Measurements from ENCODE around the gene SRRM4.
"Not testable (repeated sequence)": the region's sequence is repeated elsewhere in the genome, so short reads cannot be mapped to it uniquely, and the experiment has no call there.

SRRM4 gene

DNA sequence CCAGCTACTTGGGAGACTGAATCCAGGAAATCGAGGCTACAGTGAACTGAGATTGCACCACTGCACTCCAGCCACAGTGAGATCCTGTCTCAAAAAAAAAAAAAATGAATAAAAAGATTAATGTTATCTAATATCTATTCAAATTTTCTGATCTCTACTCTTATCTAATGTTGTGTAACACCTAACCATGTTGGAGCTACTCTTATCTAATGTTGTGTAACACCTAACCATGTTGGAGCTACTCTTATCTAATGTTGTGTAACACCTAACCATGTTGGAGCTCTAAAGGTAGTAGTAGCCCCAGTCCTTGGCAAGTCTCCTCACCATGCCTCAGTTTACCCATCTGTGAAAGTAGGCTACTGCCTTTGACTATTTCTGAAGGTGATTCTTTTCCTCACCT, 26.9 kb downstream of the SRRM4 start:
- H3K36me3 ChIP-seq (ENCODE audit: control insufficient read depth in 5 of 5, insufficient read depth in 5 of 5, low read length in 5 of 5); H3K4me1 ChIP-seq (ENCODE audit: control insufficient read depth in 5 of 5, insufficient read depth in 5 of 5, low read length in 5 of 5); H3K9ac ChIP-seq (ENCODE audit: low read length in 5 of 5); H3K27ac ChIP-seq (ENCODE audit: low read depth, low read length); H3K4me3 ChIP-seq (ENCODE audit: low read depth in 1 of 5, low read length in 5 of 5): not testable (repeated sequence)
- peaks cover 5 to 32% (median 26%) of the 10 kb centered on the region in 5 donors for H3K27me3 ChIP-seq (ENCODE audit: control insufficient read depth in 5 of 5, insufficient read depth in 4 of 5, low read length in 5 of 5)
- H3K9me3 ChIP-seq (ENCODE audit: control insufficient read depth in 5 of 5, low read length in 5 of 5), result peaks cover 5 to 17% (median 12%) of the 10 kb centered on the region in 5 donors

DNA sequence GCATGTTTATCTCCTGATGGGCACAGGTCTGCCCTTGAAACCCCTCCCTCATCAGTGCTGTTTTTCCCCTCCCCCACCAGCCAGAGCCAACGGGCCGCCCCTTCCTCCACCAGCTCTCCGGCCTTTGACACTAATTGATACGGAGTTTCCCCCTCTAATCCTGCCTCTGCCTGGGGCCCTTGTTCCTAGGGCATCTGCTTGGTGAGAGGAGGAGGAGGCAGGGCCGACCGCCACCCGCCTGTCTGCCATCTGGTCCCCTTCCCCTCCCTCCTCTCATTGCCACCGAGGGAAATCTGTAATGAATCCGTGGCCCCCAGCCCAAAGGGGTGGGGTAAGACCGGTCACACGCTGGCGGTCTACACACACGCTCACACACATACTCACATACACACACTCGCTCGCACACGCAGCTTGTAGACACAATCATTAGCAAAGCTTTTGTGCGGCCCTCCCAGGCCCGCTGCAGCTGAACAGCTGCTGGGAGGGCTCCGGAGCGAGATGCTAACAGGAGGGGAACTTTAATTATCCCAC, 27.4 kb downstream of the SRRM4 start:
- no peak overlapping the region for H3K9ac ChIP-seq (ENCODE audit: low read length in 5 of 5)
- no peak overlapping the region for H3K27ac ChIP-seq (ENCODE audit: low read depth, low read length)
- peaks cover 5 to 17% (median 12%) of the 10 kb centered on the region in 5 donors for H3K9me3 ChIP-seq (ENCODE audit: control insufficient read depth in 5 of 5, low read length in 5 of 5)
- H3K27me3 ChIP-seq (ENCODE audit: control insufficient read depth in 5 of 5, insufficient read depth in 4 of 5, low read length in 5 of 5), result peaks cover 5 to 31% (median 26%) of the 10 kb centered on the region in 5 donors
- no peak overlapping the region for H3K4me3 ChIP-seq (ENCODE audit: low read depth in 1 of 5, low read length in 5 of 5)
- no peaks in the 10 kb centered on the region for H3K4me1 ChIP-seq (ENCODE audit: control insufficient read depth in 5 of 5, insufficient read depth in 5 of 5, low read length in 5 of 5)
- no peaks in the 10 kb centered on the region for H3K36me3 ChIP-seq (ENCODE audit: control insufficient read depth in 5 of 5, insufficient read depth in 5 of 5, low read length in 5 of 5)

DNA sequence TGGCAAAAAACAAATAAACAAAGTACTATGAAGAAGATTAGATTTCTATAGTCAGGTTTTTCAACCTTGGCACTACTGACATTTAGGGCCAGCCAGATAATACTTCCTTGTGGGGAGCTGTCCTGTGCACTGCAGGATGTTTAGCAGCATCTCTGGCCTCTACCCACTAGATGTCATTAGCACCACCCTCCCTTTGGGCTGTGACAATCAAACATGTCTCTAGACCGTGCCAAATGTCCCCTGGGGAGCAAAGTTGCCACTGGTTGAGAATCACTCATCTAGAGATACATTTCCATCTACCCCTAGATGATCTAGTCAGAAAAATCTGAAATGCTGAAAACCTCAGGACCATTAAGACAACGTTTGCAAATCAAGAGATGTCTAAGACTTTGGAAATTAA, 29.9 kb downstream of the SRRM4 start:
- no peaks in the 10 kb centered on the region for H3K36me3 ChIP-seq (ENCODE audit: control insufficient read depth in 5 of 5, insufficient read depth in 5 of 5, low read length in 5 of 5)
- H3K4me3 ChIP-seq (ENCODE audit: low read depth in 1 of 5, low read length in 5 of 5), result no peak overlapping the region
- H3K27me3 ChIP-seq (ENCODE audit: control insufficient read depth in 5 of 5, insufficient read depth in 4 of 5, low read length in 5 of 5), result peaks cover 5 to 26% (median 19%) of the 10 kb centered on the region in 5 donors

DNA sequence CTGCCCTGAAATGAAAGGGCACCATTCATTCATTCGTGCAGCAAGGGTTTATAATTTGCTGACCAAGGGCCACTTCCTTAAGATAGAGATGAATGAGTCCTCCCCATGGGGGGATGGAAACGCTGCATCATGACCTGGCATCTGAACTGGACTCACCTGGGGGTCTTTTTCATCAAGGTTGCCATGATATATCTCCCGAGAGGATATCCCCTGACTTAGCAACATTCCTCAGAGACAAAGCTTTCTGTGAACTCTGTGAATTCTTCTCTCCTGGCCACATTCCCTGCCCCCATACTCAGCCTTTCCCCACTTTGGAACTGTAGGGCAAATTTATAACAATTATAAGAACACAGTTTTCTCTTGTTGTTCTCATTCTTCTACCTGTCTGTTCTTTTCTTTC, 30.8 kb downstream of the SRRM4 start:
- peaks cover 10 to 21% (median 16%) of the 10 kb centered on the region in 5 donors for H3K27me3 ChIP-seq (ENCODE audit: control insufficient read depth in 5 of 5, insufficient read depth in 4 of 5, low read length in 5 of 5)
- no peaks in the 10 kb centered on the region for H3K4me1 ChIP-seq (ENCODE audit: control insufficient read depth in 5 of 5, insufficient read depth in 5 of 5, low read length in 5 of 5)
- no peaks in the 10 kb centered on the region for H3K36me3 ChIP-seq (ENCODE audit: control insufficient read depth in 5 of 5, insufficient read depth in 5 of 5, low read length in 5 of 5)
- peaks cover 5 to 17% (median 12%) of the 10 kb centered on the region in 5 donors for H3K9me3 ChIP-seq (ENCODE audit: control insufficient read depth in 5 of 5, low read length in 5 of 5)
- no peak overlapping the region for H3K27ac ChIP-seq (ENCODE audit: low read depth, low read length)
- H3K4me3 ChIP-seq (ENCODE audit: low read depth in 1 of 5, low read length in 5 of 5), result no peak overlapping the region
- H3K9ac ChIP-seq (ENCODE audit: low read length in 5 of 5), result no peak overlapping the region

More for the DNA sequence above, 29.9 kb downstream of the SRRM4 start:
- Histone ChIP-seq H3K9ac (ENCODE audit: low read length in 5 of 5) (no peak overlapping the region), H3K9me3 (ENCODE audit: control insufficient read depth in 5 of 5, low read length in 5 of 5) (peaks cover 5 to 17% (median 12%) of the 10 kb centered on the region in 5 donors), H3K27ac (ENCODE audit: low read depth, low read length) (no peak overlapping the region), H3K4me1 (ENCODE audit: control insufficient read depth in 5 of 5, insufficient read depth in 5 of 5, low read length in 5 of 5) (no peaks in the 10 kb centered on the region)

- Histone ChIP-seq H3K27me3 (ENCODE audit: control insufficient read depth in 5 of 5, insufficient read depth in 4 of 5, low read length in 5 of 5) (peaks cover 10 to 24% (median 17%) of the 10 kb centered on the region in 5 donors), H3K4me3 (ENCODE audit: low read depth in 1 of 5, low read length in 5 of 5) (no peak overlapping the region), H3K4me1 (ENCODE audit: control insufficient read depth in 5 of 5, insufficient read depth in 5 of 5, low read length in 5 of 5) (no peaks in the 10 kb centered on the region), H3K27ac (ENCODE audit: low read depth, low read length) (no peak overlapping the region), H3K9me3 (ENCODE audit: control insufficient read depth in 5 of 5, low read length in 5 of 5) (peaks cover 5 to 17% (median 12%) of the 10 kb centered on the region in 5 donors), H3K36me3 (ENCODE audit: control insufficient read depth in 5 of 5, insufficient read depth in 5 of 5, low read length in 5 of 5) (no peaks in the 10 kb centered on the region), H3K9ac (ENCODE audit: low read length in 5 of 5) (no peak overlapping the region)
Observed at GRCh38 chr12:119013023-119013422, 31.7 kb downstream of the SRRM4 start.

DNA sequence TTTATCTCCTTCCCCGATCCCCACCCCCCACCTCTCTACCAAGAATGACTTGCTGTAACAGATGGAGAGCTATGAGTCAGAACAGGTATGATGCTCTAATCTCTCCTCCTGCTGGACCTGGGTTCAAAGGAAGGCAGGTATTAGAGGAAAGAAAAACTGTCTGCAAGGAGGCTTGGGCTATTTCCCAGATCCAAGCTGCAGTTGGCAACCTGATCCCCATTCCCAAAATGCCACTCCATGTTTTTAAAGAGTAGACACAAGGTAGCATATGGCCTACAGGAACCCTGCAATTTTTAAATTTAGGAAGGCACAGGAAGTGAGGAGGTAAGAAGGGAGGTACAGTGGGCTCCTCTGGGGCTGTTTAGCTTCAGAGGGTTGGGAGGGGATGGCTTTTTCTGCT, 33.0 kb downstream of the SRRM4 start:
- peaks cover 5 to 17% (median 12%) of the 10 kb centered on the region in 5 donors for H3K9me3 ChIP-seq (ENCODE audit: control insufficient read depth in 5 of 5, low read length in 5 of 5)
- H3K9ac ChIP-seq (ENCODE audit: low read length in 5 of 5), result no peak overlapping the region
- H3K36me3 ChIP-seq (ENCODE audit: control insufficient read depth in 5 of 5, insufficient read depth in 5 of 5, low read length in 5 of 5), result no peaks in the 10 kb centered on the region
- no peaks in the 10 kb centered on the region for H3K4me1 ChIP-seq (ENCODE audit: control insufficient read depth in 5 of 5, insufficient read depth in 5 of 5, low read length in 5 of 5)
- no peak overlapping the region for H3K4me3 ChIP-seq (ENCODE audit: low read depth in 1 of 5, low read length in 5 of 5)
- peaks cover 2 to 17% (median 14%) of the 10 kb centered on the region in 5 donors for H3K27me3 ChIP-seq (ENCODE audit: control insufficient read depth in 5 of 5, insufficient read depth in 4 of 5, low read length in 5 of 5)
- H3K27ac ChIP-seq (ENCODE audit: low read depth, low read length), result no peak overlapping the region

DNA sequence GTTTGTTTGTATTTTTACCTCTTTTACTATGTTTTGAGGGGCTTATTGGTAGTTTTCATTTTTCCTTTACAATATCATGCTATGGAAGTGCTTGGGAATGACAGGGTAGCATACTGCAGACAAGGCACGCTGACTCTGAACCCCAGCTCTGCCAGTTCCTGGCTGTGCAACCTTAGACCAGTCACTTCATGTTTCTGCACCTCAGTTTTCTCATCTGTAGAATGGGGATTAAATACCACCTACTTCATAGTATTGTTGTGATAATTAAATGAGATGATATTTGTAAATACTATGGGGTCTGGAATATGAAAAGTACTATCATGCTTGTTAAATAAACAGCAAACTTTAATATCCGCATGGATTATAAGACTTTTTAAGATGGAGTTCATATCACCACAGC, 35.4 kb downstream of the SRRM4 start:
- Histone ChIP-seq H3K9ac (ENCODE audit: low read length in 5 of 5) (no peak overlapping the region), H3K36me3 (ENCODE audit: control insufficient read depth in 5 of 5, insufficient read depth in 5 of 5, low read length in 5 of 5) (no peaks in the 10 kb centered on the region), H3K27ac (ENCODE audit: low read depth, low read length) (no peak overlapping the region), H3K4me3 (ENCODE audit: low read depth in 1 of 5, low read length in 5 of 5) (no peak overlapping the region), H3K27me3 (ENCODE audit: control insufficient read depth in 5 of 5, insufficient read depth in 4 of 5, low read length in 5 of 5) (peaks cover 10 to 26% (median 13%) of the 10 kb centered on the region in 5 donors), H3K9me3 (ENCODE audit: control insufficient read depth in 5 of 5, low read length in 5 of 5) (peaks cover under 1 to 4% (median 1%) of the 10 kb centered on the region in 5 donors), H3K4me1 (ENCODE audit: control insufficient read depth in 5 of 5, insufficient read depth in 5 of 5, low read length in 5 of 5) (no peaks in the 10 kb centered on the region)

DNA sequence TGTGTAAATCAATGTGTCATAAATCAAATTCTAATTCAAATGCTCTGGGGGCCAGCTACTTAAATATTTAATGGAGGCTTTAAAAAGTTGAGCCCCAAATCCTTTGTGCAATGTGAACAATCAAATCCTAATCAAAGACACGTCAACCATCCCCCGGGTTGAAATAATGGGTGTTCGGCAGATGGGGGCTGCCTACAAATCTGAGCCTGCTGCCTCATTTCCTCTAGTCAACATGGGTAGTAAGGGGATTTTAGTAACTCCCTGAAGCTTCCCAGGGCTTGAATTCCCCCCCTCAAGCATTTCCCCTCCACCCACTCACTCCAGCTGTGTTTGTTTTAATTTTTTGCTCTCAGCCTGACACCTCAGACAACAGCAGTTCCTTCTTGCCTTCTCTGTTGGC, 37.8 kb downstream of the SRRM4 start:
- H3K9ac ChIP-seq (ENCODE audit: low read length in 5 of 5), result no peak overlapping the region
- H3K36me3 ChIP-seq (ENCODE audit: control insufficient read depth in 5 of 5, insufficient read depth in 5 of 5, low read length in 5 of 5), result no peaks in the 10 kb centered on the region
- H3K4me1 ChIP-seq (ENCODE audit: control insufficient read depth in 5 of 5, insufficient read depth in 5 of 5, low read length in 5 of 5), result no peaks in the 10 kb centered on the region
- no peak overlapping the region for H3K27ac ChIP-seq (ENCODE audit: low read depth, low read length)
- no peak overlapping the region for H3K4me3 ChIP-seq (ENCODE audit: low read depth in 1 of 5, low read length in 5 of 5)
- H3K9me3 ChIP-seq (ENCODE audit: control insufficient read depth in 5 of 5, low read length in 5 of 5), result peaks cover 0 to 2% (median 0%) of the 10 kb centered on the region in 5 donors
- H3K27me3 ChIP-seq (ENCODE audit: control insufficient read depth in 5 of 5, insufficient read depth in 4 of 5, low read length in 5 of 5), result peaks cover 10 to 26% (median 13%) of the 10 kb centered on the region in 5 donors

DNA sequence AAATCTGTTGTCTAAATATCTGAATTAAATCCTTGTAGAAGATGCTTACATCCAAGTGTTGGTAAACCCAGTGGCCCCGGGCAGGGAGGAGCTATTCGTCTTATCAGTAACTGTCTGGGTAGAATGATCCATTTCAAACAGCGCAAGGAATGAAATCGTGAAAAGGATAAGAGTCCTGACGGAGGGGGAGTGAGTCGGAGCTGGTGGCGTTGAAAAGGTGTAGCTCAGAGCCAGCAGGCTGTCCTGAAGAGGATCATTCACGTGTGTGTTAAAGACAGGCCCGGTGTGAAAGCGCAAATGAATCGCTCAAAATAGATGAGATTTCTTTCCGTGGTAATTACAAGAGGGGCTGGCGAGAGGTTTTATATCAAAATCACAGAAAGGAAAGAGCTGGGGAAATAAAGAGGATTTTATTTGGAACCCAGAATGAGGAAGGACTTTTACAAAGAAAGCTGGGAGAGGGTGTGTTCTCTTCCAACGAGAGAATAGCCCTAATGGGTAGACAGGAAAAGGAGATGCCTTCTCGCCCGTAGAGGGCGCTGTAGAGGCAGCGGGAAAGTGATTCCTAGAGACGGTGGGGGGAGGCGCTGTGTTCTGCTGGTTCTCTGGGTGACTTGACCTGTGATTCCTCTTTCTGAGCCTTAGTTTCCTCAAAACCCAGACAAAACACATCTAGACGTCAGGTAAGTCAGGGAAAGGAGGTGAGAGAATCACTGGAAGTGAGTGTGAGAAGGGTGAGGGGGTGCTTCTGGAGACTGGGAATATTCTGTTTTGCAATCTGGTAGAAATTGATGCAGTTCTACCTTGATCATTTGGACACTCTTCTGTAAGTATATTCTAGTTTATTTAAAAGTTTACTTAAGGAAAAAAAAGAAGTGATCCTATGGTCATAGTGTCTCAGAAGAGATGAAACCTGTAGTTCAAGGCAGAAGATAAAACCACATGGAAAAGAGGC, 39.3 kb downstream of the SRRM4 start:
- Histone ChIP-seq H3K4me3 (ENCODE audit: low read depth in 1 of 5, low read length in 5 of 5) (no peak overlapping the region), H3K27me3 (ENCODE audit: control insufficient read depth in 5 of 5, insufficient read depth in 4 of 5, low read length in 5 of 5) (peaks cover 9 to 26% (median 12%) of the 10 kb centered on the region in 5 donors), H3K36me3 (ENCODE audit: control insufficient read depth in 5 of 5, insufficient read depth in 5 of 5, low read length in 5 of 5) (no peaks in the 10 kb centered on the region), H3K9ac (ENCODE audit: low read length in 5 of 5) (no peak overlapping the region), H3K27ac (ENCODE audit: low read depth, low read length) (no peak overlapping the region), H3K4me1 (ENCODE audit: control insufficient read depth in 5 of 5, insufficient read depth in 5 of 5, low read length in 5 of 5) (no peaks in the 10 kb centered on the region), H3K9me3 (ENCODE audit: control insufficient read depth in 5 of 5, low read length in 5 of 5) (peaks cover 0 to 2% (median 0%) of the 10 kb centered on the region in 5 donors)

DNA sequence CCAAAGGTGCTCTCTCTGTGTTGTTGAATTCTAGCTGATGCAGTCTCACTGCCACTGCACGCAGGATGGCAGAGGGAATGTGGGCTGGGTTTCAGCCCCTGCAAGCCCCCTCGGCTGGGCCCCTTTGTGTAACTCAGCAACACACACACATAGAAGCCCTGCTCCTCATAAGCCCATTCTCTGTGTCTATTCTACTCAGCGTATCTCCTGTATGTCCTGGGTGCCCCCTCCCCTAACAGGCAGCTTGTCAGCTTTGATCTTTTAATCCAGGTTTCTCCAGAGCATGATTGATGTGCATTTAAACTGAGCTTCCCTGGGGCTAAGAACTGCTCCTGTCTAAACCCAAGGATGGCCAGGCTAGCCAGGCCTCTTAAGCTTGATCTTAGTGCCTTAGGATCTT, 43.0 kb downstream of the SRRM4 start:
- no peak overlapping the region for H3K27ac ChIP-seq (ENCODE audit: low read depth, low read length)
- no peaks in the 10 kb centered on the region for H3K36me3 ChIP-seq (ENCODE audit: control insufficient read depth in 5 of 5, insufficient read depth in 5 of 5, low read length in 5 of 5)
- no peaks in the 10 kb centered on the region for H3K4me1 ChIP-seq (ENCODE audit: control insufficient read depth in 5 of 5, insufficient read depth in 5 of 5, low read length in 5 of 5)
- peaks cover 2 to 9% (median 3%) of the 10 kb centered on the region in 5 donors for H3K27me3 ChIP-seq (ENCODE audit: control insufficient read depth in 5 of 5, insufficient read depth in 4 of 5, low read length in 5 of 5)
- no peak overlapping the region for H3K4me3 ChIP-seq (ENCODE audit: low read depth in 1 of 5, low read length in 5 of 5)
- no peak overlapping the region for H3K9ac ChIP-seq (ENCODE audit: low read length in 5 of 5)
- peaks cover 0 to 2% (median 0%) of the 10 kb centered on the region in 5 donors for H3K9me3 ChIP-seq (ENCODE audit: control insufficient read depth in 5 of 5, low read length in 5 of 5)

Data from subcutaneous abdominal adipose tissue (tissue), 5 donors.